Activated CD4-positive, alpha-beta T cell treated with anti-CD3 and anti-CD28 coated beads for 1 hour (primary cell): ENCODE measurements around the gene SETBP1.

Source experiments
- DNase-seq: peaks from one replicate; pipeline ENCODE4 v3.0.0-alpha.2; 2020

The SETBP1 gene

GRCh38 chr18:45102126-45102525, 421.4 kb downstream of the SETBP1 start:
- no peak for DNase-seq

- DNase-seq: no peak
These were observed 422.2 kb downstream of the SETBP1 start for GRCh38 chr18:45102863-45103262.

- no peak for DNase-seq
These were observed 422.8 kb downstream of the SETBP1 start for GRCh38 chr18:45103319-45104048.

GRCh38 chr18:45104049-45104395, 423.3 kb downstream of the SETBP1 start:
- DNase-seq: no peak

- no peak for DNase-seq
These were observed 425.7 kb downstream of the SETBP1 start for GRCh38 chr18:45106331-45106774.

- no peak for DNase-seq
These were observed 426.7 kb downstream of the SETBP1 start for GRCh38 chr18:45107425-45107824.

GRCh38 chr18:45108754-45109153, 428.1 kb downstream of the SETBP1 start:
- no peak for DNase-seq

GRCh38 chr18:45109271-45109670, 428.6 kb downstream of the SETBP1 start:
- DNase-seq: no peak

- no peak for DNase-seq
These were observed 429.0 kb downstream of the SETBP1 start for GRCh38 chr18:45109706-45110105.

GRCh38 chr18:45110577-45111501, 430.2 kb downstream of the SETBP1 start:
- no peak for DNase-seq

- no peak for DNase-seq
These were observed 430.8 kb downstream of the SETBP1 start for GRCh38 chr18:45111502-45111848.

GRCh38 chr18:45112682-45113081, 432.0 kb downstream of the SETBP1 start:
- no peak for DNase-seq

- DNase-seq: no peak
These were observed 435.4 kb downstream of the SETBP1 start for GRCh38 chr18:45116116-45116515.
